Esophagus mucosa (tissue), 1 donor: ENCODE results near the gene LRP1B. TPM values are rescaled to one million over a fixed set of nuclear protein-coding genes. Genes with fewer than 3 reads are reported as not detected.

Source experiments
- ATAC-seq: fragments of 200-7000 bp; cut with Tn5 transposase; one replicate; pipeline ENCODE4 v1.9.1; 2020
- total RNA-seq: library from RNA; stranded (reverse); gene quantifications from one replicate; pipeline ENCODE4 v1.2.4, GENCODE V29; 2023
- donor health status: DM: yes; HTN: yes; CAD: no.

The LRP1B gene
- total RNA-seq, 1 donor from 2014 or later = 0.40 TPM

- ATAC-seq = no peak
Measured at GRCh38 chr2:141737492-141738255, 393.1 kb downstream of the LRP1B start.

DNA sequence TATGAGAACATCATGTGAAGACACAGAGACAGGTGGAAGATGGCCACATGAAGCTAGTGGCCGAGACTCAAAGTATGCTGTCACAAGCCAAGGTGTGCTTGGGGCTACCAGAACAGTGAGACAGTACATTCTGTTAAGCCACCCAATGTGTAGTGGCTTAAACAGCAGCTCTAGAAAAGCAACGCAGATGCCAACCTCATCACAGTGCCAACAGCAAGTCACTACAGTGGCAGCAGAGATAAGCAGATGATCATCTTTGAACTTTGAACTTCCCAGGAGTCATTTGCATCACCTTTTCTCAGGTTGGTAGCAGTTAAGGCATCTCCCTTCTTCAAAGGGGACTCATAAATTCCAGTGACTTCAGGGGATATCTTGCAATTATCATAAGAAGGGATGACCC, 394.4 kb downstream of the LRP1B start:
- no peak for ATAC-seq

DNA sequence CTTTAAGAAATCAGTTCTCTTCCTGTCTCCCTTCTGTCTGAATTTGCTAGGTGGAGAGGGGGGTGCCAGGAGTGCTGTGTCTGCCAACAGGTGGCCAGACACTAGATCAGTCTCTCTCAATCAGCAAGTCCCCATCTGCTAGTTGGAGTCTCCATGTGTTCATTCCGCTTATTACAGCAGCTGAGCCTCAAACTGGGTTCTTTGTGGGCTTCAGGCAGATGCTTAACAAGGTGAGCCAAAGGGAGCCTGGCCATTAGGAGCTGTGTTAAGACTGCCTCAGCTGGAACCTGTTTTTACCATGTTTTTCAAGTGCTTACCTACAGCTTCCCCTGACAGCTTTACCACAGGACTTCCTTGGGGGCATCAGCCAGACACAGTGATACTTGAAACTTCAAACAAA, 401.9 kb downstream of the LRP1B start:
- no peak for ATAC-seq

DNA sequence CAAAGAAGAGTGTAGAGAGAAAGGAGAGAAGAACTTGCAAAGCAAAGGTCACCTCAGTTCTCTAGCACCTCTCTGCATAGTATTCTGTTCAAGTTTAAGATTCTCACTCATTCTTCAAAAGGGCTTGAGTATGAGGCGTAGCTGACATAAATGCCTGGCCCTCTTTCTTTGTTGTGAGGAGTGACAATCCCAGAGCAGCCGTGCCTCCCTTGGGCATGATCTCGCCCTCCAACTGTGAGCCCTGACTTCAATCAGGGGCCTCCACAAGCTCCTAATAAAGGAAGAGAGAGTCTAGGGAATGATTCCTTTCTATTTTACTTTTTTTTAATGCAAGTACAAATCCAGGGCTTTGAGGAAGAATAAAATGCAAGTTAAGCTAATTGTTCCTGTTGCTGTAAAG, 402.7 kb downstream of the LRP1B start:
- ATAC-seq = no peak

GRCh38 chr2:141724426-141724825, 406.4 kb downstream of the LRP1B start:
- ATAC-seq = no peak

DNA sequence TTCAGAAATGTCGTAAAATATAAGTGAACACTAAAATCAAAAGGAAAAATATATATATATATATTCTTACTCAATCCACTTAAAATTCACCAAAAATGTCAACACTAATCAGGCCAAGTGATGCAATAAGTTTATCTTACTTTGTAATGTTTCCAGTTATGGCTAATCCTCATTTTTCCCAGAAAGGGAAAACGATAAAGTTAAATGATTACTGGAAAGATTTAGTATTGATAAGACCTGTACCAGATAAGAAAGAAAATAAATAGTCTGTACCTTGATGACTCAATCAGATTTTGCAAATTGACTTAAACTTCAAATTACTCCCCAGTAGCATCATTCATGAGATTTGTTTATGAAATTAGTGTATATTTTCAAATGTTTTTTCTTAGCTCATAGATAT, 407.0 kb downstream of the LRP1B start:
- no peak for ATAC-seq

- ATAC-seq = peak; percentile 41
Measured at GRCh38 chr2:141720476-141720875, 410.3 kb downstream of the LRP1B start.

- ATAC-seq = no peak
Measured at GRCh38 chr2:141714496-141714895, 416.3 kb downstream of the LRP1B start.

DNA sequence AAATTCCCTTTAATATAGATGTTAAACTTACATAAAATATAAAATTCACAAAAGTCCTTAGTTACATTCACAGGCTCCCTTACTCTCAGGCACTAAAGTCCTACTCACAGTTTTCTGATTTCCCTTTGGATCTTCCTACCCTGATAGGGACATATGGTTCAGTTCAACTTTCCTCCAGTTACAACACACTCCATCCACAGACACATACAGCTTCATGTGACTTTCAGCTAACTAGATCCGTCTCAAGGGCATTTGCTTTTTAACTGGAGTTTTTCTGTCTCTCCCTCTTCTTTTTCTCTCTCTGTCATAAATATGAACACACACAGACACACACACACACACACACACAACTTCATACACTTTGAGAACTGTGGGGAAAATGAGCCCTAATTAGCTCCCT, 419.2 kb downstream of the LRP1B start:
- ATAC-seq = no peak

- ATAC-seq = no peak
Measured at GRCh38 chr2:141710589-141711239, 420.1 kb downstream of the LRP1B start.

GRCh38 chr2:141709756-141710155, 421.1 kb downstream of the LRP1B start:
- ATAC-seq = no peak

- no peak for ATAC-seq
Measured at GRCh38 chr2:141707486-141707885, 423.3 kb downstream of the LRP1B start.

- no peak for ATAC-seq
Measured at GRCh38 chr2:141704541-141704940, 426.3 kb downstream of the LRP1B start.

GRCh38 chr2:141703501-141703900, 427.3 kb downstream of the LRP1B start:
- ATAC-seq = no peak

- ATAC-seq = no peak
Measured at GRCh38 chr2:141701618-141702017, 429.2 kb downstream of the LRP1B start.

- ATAC-seq = no peak
Measured at GRCh38 chr2:141699573-141699972, 431.2 kb downstream of the LRP1B start.

GRCh38 chr2:141698500-141698899, 432.3 kb downstream of the LRP1B start:
- ATAC-seq = no peak

- no peak for ATAC-seq
Measured at GRCh38 chr2:141697035-141697434, 433.8 kb downstream of the LRP1B start.

GRCh38 chr2:141694180-141694579, 436.6 kb downstream of the LRP1B start:
- no peak for ATAC-seq

DNA sequence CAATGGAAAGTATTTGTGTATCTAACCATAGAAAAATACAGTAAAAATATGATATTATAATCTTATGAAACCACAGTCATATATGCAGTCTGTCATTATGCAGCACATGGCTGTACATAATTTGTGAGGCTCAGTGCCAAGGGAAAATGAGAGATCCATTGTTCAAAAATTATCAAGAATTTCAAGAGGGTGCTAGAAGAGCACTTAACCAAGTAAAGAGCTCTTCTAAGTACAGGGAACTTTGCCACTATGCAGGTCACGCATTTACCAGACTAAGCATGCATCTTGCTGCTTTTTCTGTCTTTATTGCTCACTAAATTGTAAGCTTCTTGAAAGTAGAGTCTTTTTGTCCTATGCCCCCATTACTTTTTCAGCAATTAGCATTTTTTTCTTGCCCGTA, 438.0 kb downstream of the LRP1B start:
- no peak for ATAC-seq

DNA sequence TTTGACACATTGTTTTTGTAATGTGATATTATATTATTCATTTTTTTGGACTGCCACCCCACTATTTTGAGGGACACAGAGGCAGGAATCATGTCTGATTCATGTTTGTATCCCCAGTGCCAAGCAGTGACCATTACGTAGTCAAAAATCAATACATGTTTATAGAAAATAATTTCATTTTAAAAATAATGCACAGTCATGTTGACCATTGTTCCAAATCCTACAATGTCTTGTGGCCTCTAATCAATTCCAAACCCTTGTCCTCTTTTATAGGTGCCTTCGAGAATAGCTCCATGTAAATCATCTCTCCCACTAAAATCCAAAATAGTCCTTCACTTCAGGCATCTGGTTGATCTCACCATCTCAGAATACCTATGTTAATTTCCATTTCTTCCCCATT, 454.7 kb downstream of the LRP1B start:
- ATAC-seq = no peak

- ATAC-seq = no peak
Measured at GRCh38 chr2:141666191-141666590, 464.6 kb downstream of the LRP1B start.

DNA sequence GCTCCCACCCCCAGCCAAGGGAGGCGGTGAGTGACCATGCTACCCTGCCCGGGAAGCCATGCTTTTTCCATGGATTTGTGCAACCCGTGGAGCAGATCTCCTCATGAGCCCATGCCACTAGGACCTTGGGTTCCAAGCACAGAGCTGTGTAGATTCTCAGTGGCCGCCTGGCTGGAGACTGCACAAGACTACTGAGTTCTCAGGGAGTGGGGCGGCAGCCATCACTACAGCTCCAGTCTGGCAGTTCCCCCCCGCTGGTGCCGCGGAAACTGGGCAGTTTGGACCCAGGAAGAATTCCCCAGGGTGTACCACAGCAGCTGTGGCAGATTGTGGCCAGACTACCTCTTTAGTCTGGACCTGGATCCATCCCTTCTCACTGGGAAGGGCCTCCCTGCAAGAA, 470.6 kb downstream of the LRP1B start:
- ATAC-seq = no peak

DNA sequence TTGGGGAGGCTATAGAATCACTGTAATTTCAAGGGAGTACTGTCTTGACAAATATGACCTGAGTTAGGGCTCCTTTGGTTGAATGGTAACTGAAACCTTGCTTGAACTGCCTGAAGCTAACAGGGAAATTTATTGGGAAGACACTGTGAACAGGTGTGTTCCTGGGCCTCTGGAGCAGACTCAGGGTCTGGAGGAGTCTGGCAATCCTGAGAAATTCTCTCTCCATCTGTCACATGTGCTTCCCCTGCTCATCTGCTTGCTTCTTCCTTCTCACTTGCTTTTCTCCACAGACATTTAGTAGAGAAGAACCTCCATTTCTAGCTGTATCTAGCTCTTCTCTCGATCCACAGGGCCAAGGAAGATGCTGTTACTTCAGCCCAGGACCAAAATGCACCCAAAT, 476.5 kb downstream of the LRP1B start:
- no peak for ATAC-seq

- no peak for ATAC-seq
Measured at GRCh38 chr2:141653184-141653583, 477.6 kb downstream of the LRP1B start.
